Amniotic stem cell (primary cell): ENCODE data around the gene MARCHF2.

Experiments
- DNase-seq: peaks from one replicate; lab custom pipeline; 2025; lab: John Stamatoyannopoulos, UW

MARCHF2 gene

GRCh38 chr19:8478598-8478997 lies 65.5 kb downstream of the MARCHF2 start:
- DNase-seq, result no peak

- DNase-seq, result no peak
Observed at GRCh38 chr19:8481201-8481600, 68.1 kb downstream of the MARCHF2 start.

DNA sequence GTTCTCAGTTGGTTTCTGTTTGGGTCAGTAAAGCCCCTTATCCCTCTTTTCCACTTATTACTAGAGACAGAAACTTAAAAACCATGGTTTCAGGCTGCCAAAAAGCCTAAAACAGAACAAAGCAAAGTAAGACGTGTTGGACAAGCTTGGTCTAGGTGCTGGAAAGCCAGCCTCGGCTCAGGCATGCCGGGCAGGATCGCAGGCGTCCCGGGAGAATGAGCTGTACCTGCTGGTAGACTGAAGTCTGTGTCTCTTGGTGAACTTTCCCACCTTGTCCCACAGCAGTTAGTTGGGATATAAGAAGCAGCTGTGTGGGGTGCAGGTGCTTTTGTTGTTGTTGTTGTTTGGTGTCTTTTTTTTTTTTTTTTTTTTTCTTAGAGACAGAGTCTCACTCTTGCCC lies 68.5 kb downstream of the MARCHF2 start:
- no peak for DNase-seq

DNA sequence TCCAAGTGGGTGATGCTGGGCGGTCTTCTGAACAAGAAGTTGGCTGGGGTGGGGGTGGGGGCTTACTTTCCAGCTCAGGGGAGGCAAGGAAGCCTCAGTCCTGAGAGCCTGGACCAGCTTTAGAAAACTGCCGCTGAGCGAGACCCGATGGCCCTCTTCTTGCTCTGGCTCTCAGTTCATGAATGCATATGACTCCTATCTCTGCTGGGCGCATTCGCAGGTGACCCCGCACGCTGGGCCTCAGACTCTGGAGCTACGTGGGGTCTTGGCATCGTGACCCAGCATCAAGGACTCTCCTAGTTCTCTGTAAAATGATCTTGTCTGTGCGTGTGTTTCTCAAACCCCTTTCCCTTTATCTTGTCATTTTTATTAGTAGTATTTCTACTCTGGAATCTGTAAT lies 69.6 kb downstream of the MARCHF2 start:
- no peak for DNase-seq

DNA sequence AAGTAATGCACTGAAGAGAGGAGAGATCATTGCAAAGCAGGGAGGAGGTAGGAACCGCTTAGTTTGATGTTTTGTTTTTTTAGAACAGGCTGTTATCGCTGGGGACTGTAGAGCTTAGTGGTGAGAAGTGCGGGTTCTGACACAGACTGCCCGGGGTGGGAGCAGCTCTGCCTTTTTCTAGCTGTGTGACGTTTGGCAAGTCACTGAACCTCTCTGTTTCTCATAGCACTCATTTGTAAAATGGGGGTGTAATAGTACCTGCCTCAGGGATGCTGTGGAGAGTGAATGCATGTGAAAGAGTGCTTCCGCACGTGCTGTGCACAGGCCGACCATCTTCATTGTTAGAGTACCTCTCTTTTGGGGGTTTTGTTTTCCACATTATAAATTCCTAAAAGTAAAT lies 70.1 kb downstream of the MARCHF2 start:
- no peak for DNase-seq

DNA sequence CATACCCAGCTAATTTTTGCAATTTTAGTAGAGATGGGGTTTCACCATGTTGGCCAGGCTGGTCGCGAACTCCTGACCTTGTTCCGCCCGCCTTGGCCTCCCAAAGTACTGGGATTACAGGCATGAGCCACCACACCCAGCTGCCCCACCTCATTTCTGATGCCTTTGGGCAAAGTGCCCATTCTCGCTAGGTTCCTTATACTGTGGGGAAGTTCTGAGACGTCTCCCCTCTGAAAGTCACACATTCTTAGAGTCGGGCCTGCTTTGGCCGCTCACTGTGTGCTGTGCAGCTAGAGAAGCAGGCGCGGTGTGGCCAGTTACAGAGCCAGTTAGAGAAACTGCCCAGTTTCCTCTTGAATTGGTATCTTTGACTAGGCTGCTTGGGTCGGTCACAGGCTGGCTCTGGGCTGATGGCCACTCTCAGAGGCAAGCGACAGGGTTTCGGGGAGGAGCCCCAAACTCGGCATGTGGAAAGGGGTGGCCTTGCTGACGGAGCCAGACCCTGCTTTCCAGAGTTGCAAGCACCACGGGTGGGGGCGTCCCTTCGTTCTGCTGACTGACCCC lies 71.3 kb downstream of the MARCHF2 start:
- no peak for DNase-seq

GRCh38 chr19:8485561-8486371 lies 72.7 kb downstream of the MARCHF2 start:
- no peak for DNase-seq

DNA sequence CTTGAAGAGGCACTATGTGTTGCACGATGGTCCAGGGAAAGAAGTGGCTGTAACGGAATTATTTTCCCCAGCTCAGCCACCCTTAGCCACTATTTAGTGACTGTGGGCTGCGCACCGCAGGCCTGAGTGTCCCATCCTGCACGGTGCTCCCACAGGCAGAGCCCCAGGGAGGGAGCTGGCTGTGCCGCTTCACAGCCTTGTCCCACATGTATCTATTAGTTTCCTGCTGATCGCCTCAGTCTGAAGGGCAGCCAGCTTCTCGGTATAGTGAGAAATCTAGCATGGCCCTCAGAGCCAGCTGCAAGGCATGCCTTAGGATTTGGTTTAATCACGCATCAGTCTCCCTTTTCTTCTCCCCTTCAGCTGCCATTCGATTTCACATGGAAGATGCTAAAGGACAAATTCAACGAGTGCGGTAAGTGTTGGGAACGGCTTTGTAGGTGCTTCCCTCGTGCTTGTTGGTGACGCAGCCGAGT lies 73.6 kb downstream of the MARCHF2 start:
- DNase-seq, result no peak

GRCh38 chr19:8487137-8487851 lies 74.2 kb downstream of the MARCHF2 start:
- no peak for DNase-seq

DNA sequence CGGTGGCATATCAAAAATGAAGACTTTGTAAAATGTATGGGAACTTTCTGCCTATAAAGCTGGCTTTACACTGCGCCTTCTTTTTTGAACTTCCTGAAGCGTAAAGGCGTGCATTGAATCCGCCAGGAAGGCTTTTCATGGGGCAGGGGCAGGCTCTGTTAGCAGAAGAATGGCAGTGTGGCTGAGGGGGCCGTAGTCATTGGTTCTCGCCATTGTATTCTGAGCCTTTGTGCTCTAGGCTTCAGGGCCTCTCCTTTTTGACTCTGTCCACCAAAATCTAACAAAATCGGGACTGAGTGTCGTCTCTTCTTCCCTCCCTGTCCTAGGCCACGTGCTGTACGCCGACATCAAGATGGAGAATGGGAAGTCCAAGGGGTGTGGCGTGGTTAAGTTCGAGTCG lies 75.3 kb downstream of the MARCHF2 start:
- no peak for DNase-seq
